HepG2 (cell line): Measurements from ENCODE around the gene VPS13C. TPM values are rescaled to one million over a fixed set of nuclear protein-coding genes. Genes with fewer than 3 reads are reported as not detected.

Experiments used
- CENPT ChIP-seq: sonication (generic); formaldehyde crosslinking; IDR thresholded peaks from 2 replicates; pipeline ENCODE4 v1.8.0; 2022; ENCODE audit warnings: low read depth, mild to moderate bottlenecking, moderate library complexity, missing genetic modification reagents
- CREBL2 ChIP-seq: sonication (generic); formaldehyde crosslinking; IDR thresholded peaks from 2 replicates; pipeline ENCODE4 v1.8.1; 2023; ENCODE audit warnings: missing genetic modification reagents, mild to moderate bottlenecking, borderline replicate concordance
- GTF2F1 ChIP-seq: fragments of 150-350 bp; IDR thresholded peaks from 2 replicates; pipeline ENCODE4 v1.6.1; 2014; ENCODE audit warnings: low read length
- GTF3A ChIP-seq: sonication (generic); formaldehyde crosslinking; conservative IDR thresholded peaks from 2 replicates; pipeline ENCODE4 v1.4.0; 2020; ENCODE audit warnings: mild to moderate bottlenecking, missing genetic modification reagents
- KDM5A ChIP-seq: fragments of 200-600 bp; sonication (generic); IDR thresholded peaks from 2 replicates; pipeline ENCODE4 v1.7.0; 2018; ENCODE audit warnings: antibody characterized with exemption, mild to moderate bottlenecking, low read length, borderline replicate concordance
- LCORL ChIP-seq, 2 experiments: fragments of 450-650 bp in 1 of 2; sonication (generic) in 1 of 2; formaldehyde crosslinking in 1 of 2; IDR thresholded peaks; 2 replicates each; pipeline versions ENCODE4 v1.5.0 to v1.6.1; 2017 to 2020; ENCODE audit warnings: antibody characterized with exemption in 1 of 2, missing genetic modification reagents in 1 of 2
- MIER3 ChIP-seq: IDR thresholded peaks from 2 replicates; pipeline ENCODE4 v1.6.1; 2016; ENCODE audit warnings: missing compliant biosample characterization, borderline replicate concordance
- MTA1 ChIP-seq: sonication (generic); formaldehyde crosslinking; IDR thresholded peaks from 2 replicates; pipeline ENCODE4 v1.4.0; 2020; ENCODE audit warnings: missing genetic modification reagents, mild to moderate bottlenecking, borderline replicate concordance
- NFKB2 ChIP-seq: sonication (generic); formaldehyde crosslinking; IDR thresholded peaks from 2 replicates; pipeline ENCODE4 v1.4.0; 2020; ENCODE audit warnings: missing genetic modification reagents, borderline replicate concordance
- PAWR ChIP-seq: sonication (generic); formaldehyde crosslinking; IDR thresholded peaks from 2 replicates; pipeline ENCODE4 v1.4.0; 2020; ENCODE audit warnings: missing genetic modification reagents, mild to moderate bottlenecking, borderline replicate concordance
- RBM39 ChIP-seq: fragments of 200-400 bp; formaldehyde crosslinking; IDR thresholded peaks from one replicate; pipeline ENCODE4 v1.6.1; 2018; ENCODE audit warnings: antibody characterized with exemption, mild to moderate bottlenecking, low read depth, low read length; ENCODE audit not compliant: poor library complexity, severe bottlenecking
- RFX3 ChIP-seq: IDR thresholded peaks from 2 replicates; pipeline ENCODE4 v1.6.1; 2016; ENCODE audit warnings: missing biosample characterization, missing genetic modification reagents
- TCF12 ChIP-seq, 2 experiments: fragments of 450-650 bp in 1 of 2; sonication (generic) in 1 of 2; formaldehyde crosslinking in 1 of 2; IDR thresholded peaks; 2 replicates each; pipeline versions ENCODE4 v1.6.1 to v1.8.0; 2017 to 2022; ENCODE audit warnings: antibody characterized with exemption in 1 of 2, mild to moderate bottlenecking in 1 of 2, missing genetic modification reagents in 1 of 2, moderate library complexity in 1 of 2
- THAP9 ChIP-seq: sonication (generic); formaldehyde crosslinking; IDR thresholded peaks from 2 replicates; pipeline ENCODE4; 2020; ENCODE audit warnings: missing genetic modification reagents, mild to moderate bottlenecking, borderline replicate concordance
- THYN1 ChIP-seq: sonication (generic); formaldehyde crosslinking; IDR thresholded peaks from 2 replicates; pipeline ENCODE4 v1.8.1; 2023; ENCODE audit warnings: low read depth, mild to moderate bottlenecking, moderate library complexity, missing genetic modification reagents, borderline replicate concordance
- ZBTB1 ChIP-seq: sonication (generic); formaldehyde crosslinking; IDR thresholded peaks from 2 replicates; pipeline ENCODE4 v1.4.0; 2020; ENCODE audit warnings: missing genetic modification reagents, borderline replicate concordance
- ZFP36L2 ChIP-seq: sonication (generic); formaldehyde crosslinking; IDR thresholded peaks from 2 replicates; pipeline ENCODE4 v1.4.0; 2020; ENCODE audit warnings: missing genetic modification reagents
- ZNF251 ChIP-seq: sonication (generic); formaldehyde crosslinking; IDR thresholded peaks from 2 replicates; pipeline ENCODE4 v1.9.0; 2021; ENCODE audit warnings: mild to moderate bottlenecking, missing genetic modification reagents
- ZNF281 ChIP-seq: sonication (generic); formaldehyde crosslinking; IDR thresholded peaks from 2 replicates; pipeline ENCODE4 v1.4.0; 2020; ENCODE audit warnings: missing genetic modification reagents, borderline replicate concordance
- ZNF30 ChIP-seq: sonication (generic); formaldehyde crosslinking; IDR thresholded peaks from 2 replicates; pipeline ENCODE4 v1.5.0; 2020; ENCODE audit warnings: mild to moderate bottlenecking, missing genetic modification reagents
- ZNF564 ChIP-seq: sonication (generic); formaldehyde crosslinking; IDR thresholded peaks from 2 replicates; pipeline ENCODE4 v1.8.1; 2023; ENCODE audit warnings: mild to moderate bottlenecking, missing genetic modification reagents
- ZNF713 ChIP-seq: sonication (generic); formaldehyde crosslinking; IDR thresholded peaks from 2 replicates; pipeline ENCODE4 v1.4.0; 2020; ENCODE audit warnings: mild to moderate bottlenecking, missing genetic modification reagents
- polyA plus RNA-seq, 8 experiments: library from polyadenylated mRNA; depleted of rRNA in 3 of 8; stranded (reverse) in 7 of 8; unstranded in 1 of 8; fragments of >200 nt; fragmentation: Illumina TruSeq in 4 of 8; extraction: Trizol in 4 of 8; gene quantifications; 2 replicates each; pipeline versions ENCODE4 v1.2.1 to v1.2.3, GENCODE V29; 2011 to 2016; ENCODE audit warnings: low read depth in 4 of 8, missing spikeins in 1 of 8, mixed read lengths in 1 of 8; ENCODE audit not compliant: insufficient read depth in 1 of 8
- total RNA-seq, 5 experiments: library from RNA; depleted of rRNA; stranded (reverse); fragments of >200 nt; fragmentation: Illumina TruSeq; extraction: Trizol; gene quantifications; 2 replicates each; pipeline ENCODE4 v1.2.3, GENCODE V29; 2016; ENCODE audit warnings: low read depth in 1 of 5

Gene VPS13C
- total and polyA plus RNA-seq, 2 of the 13 experiments (the other 11 are each of a cell fraction or from before 2014, with no cell fraction given) = 10.9 to 26.8 TPM

GRCh38 chr15:62068071-62068809 is 8.0 kb upstream of the VPS13C start (continued):
- TF ChIP-seq ZNF281 (CRISPR knock-in tag) (no peak), ZNF30 (CRISPR knock-in tag) (no peak), THAP9 (CRISPR knock-in tag) (no peak), ZFP36L2 (CRISPR knock-in tag) (no peak), CENPT (CRISPR knock-in tag) (no peak), ZNF713 (CRISPR knock-in tag) (no peak), THYN1 (CRISPR knock-in tag) (no peak), KDM5A (no peak), LCORL (IDR thresholded peaks at IDR 0.05) (no peak), LCORL (CRISPR knock-in tag; IDR thresholded peaks at IDR 0.05) (no peak), GTF3A (no peak), GTF2F1 (no peak), TCF12 (IDR thresholded peaks at IDR 0.05) (no peak), TCF12 (CRISPR knock-in tag; IDR thresholded peaks at IDR 0.05) (0 out of 2 replicates have a peak, but pooled peaks have one; percentile 11), ZBTB1 (no peak), MTA1 (CRISPR knock-in tag) (no peak), MIER3 (CRISPR knock-in tag) (no peak), ZNF251 (no peak), CREBL2 (CRISPR knock-in tag) (no peak), RFX3 (CRISPR knock-in tag) (no peak), RBM39 (no peak), ZNF564 (CRISPR knock-in tag) (no peak; the same call in 1 of the 2 replicates), NFKB2 (CRISPR knock-in tag) (no peak), PAWR (CRISPR knock-in tag) (no peak)
